ENCODE results near the gene C6orf136. TPM values are rescaled to one million over a fixed set of nuclear protein-coding genes. Genes with fewer than 3 reads are reported as not detected.

C6orf136 gene
- total RNA-seq, 1 donor from 2014 or later = 17.2 TPM

DNA sequence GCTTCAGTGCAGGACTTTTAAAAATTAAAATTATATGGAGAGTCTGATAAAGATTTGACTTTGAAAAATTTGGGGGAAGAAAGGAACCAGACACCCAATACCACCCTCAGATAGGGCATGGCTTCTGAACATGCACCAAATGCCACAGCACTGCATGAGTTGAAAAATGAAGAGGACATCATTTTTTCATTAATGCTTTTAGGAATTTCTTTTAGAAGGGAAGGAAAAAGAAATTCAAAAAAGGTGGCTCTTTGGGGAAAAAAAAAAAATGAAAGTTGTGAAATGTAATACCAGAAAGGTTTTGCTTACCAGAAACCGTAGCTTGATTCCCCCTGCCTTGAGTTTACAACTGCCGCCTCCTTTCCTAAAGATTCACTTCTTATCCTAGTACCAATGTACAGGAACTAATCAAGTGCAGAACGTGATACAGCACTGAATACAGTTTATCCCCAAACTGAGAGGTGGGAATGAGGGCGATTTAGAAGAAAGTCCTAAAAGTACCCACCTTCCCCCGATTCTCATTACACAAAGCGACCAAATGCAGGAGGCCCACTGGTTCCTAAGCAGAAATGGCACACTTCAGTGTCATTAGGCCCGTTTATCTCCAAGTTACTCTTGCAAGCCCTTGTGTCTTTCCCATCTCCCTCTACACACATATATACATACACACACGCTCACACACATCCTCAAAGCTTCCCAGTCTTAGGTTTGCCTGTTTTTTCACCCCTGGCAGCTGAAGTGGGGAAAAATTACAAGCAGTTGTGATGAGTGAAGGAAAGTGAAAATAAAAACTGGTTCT is 32.7 kb upstream of the C6orf136 start:
- peaks cover 46% of the 10 kb centered on the region for H3K4me1 Mint-ChIP-seq (ENCODE audit: unreplicated experiment)
- DNase-seq (ENCODE audit: extremely low spot score, unreplicated experiment) = no peak
- peak overlapping the region; percentile 97 for H3K4me3 Mint-ChIP-seq (ENCODE audit: unreplicated experiment)
- H3K36me3 Mint-ChIP-seq (ENCODE audit: unreplicated experiment) = peaks cover 33% of the 10 kb centered on the region
- H3K9me3 Mint-ChIP-seq (ENCODE audit: unreplicated experiment) = no peaks in the 10 kb centered on the region
- no peaks in the 10 kb centered on the region for H3K27me3 Mint-ChIP-seq (ENCODE audit: unreplicated experiment)
- peak overlapping the region; percentile 100 for H3K27ac Mint-ChIP-seq (ENCODE audit: unreplicated experiment)
- no peak for TF ChIP-seq CTCF (IDR thresholded peaks at IDR 0.05)

DNA sequence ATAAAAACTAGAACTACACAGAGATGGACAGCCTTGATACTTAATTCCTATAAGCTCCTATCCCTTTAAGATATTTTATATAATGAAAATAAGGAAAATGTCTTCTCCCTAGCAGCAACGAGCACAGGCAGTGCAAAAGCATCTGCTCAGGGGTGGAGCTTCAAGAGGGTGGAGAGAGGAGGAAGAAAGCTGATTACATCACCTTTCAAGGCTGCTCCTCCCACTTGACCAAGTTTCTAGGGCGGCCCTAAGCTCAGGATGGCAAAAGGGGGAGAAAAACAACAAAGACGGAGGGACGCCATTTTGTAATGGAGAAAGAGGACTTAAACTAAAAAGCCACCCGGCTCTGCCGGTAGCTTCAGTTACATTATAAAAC is 32.1 kb upstream of the C6orf136 start:
- H3K4me1 Mint-ChIP-seq (ENCODE audit: unreplicated experiment) = peaks cover 41% of the 10 kb centered on the region
- TF ChIP-seq CTCF (IDR thresholded peaks at IDR 0.05) = no peak
- H3K4me3 Mint-ChIP-seq (ENCODE audit: unreplicated experiment) = peak overlapping the region; percentile 97
- H3K9me3 Mint-ChIP-seq (ENCODE audit: unreplicated experiment) = no peaks in the 10 kb centered on the region
- DNase-seq (ENCODE audit: extremely low spot score, unreplicated experiment) = peak; percentile 93
- peak overlapping the region; percentile 100 for H3K27ac Mint-ChIP-seq (ENCODE audit: unreplicated experiment)
- H3K36me3 Mint-ChIP-seq (ENCODE audit: unreplicated experiment) = peaks cover 29% of the 10 kb centered on the region
- no peaks in the 10 kb centered on the region for H3K27me3 Mint-ChIP-seq (ENCODE audit: unreplicated experiment)

DNA sequence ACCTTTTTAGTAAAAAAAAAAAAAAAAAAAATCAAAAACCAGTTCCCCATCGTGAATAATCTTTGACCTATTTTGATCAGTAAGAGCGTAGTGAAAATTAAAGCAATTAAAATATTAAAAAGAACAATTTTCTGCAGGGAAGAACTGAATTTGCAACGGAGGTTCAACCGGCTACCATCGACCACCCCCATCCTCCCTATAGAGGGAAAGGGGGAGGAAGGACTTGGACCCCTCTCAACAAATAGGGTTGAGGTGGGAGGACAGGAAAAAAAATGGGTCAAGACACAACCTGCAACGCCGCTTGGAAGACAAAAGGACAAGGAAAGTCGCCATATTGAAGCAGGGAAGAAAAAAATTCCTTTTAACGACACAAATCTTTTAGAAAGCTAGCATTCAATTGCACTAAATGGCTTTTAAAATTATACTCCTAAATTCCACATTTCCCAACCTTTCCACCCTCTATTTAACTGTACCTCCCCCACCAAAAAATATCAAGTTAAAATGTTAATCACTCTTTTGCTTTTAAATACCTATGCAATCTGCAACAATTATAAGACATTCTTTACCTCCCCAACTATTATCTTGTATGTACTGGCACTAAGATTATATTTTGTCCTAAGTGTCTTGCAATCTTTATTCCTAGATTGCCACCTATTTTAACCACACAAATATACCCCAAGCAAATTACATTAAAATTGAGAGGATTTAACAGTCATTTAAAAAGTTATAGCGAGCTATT is 31.5 kb upstream of the C6orf136 start:
- no peak for TF ChIP-seq CTCF (IDR thresholded peaks at IDR 0.05)
- DNase-seq (ENCODE audit: extremely low spot score, unreplicated experiment) = no peak
- peak overlapping the region; percentile 100 for H3K27ac Mint-ChIP-seq (ENCODE audit: unreplicated experiment)
- H3K4me3 Mint-ChIP-seq (ENCODE audit: unreplicated experiment) = peak overlapping the region; percentile 97
- peaks cover 41% of the 10 kb centered on the region for H3K4me1 Mint-ChIP-seq (ENCODE audit: unreplicated experiment)
- H3K27me3 Mint-ChIP-seq (ENCODE audit: unreplicated experiment) = no peaks in the 10 kb centered on the region
- peaks cover 29% of the 10 kb centered on the region for H3K36me3 Mint-ChIP-seq (ENCODE audit: unreplicated experiment)
- no peaks in the 10 kb centered on the region for H3K9me3 Mint-ChIP-seq (ENCODE audit: unreplicated experiment)

- peaks cover 41% of the 10 kb centered on the region for H3K4me1 Mint-ChIP-seq (ENCODE audit: unreplicated experiment)
- H3K27me3 Mint-ChIP-seq (ENCODE audit: unreplicated experiment) = no peaks in the 10 kb centered on the region
- TF ChIP-seq CTCF (IDR thresholded peaks at IDR 0.05) = no peak
- H3K4me3 Mint-ChIP-seq (ENCODE audit: unreplicated experiment) = peak overlapping the region; percentile 97
- DNase-seq (ENCODE audit: extremely low spot score, unreplicated experiment) = no peak
- peaks cover 29% of the 10 kb centered on the region for H3K36me3 Mint-ChIP-seq (ENCODE audit: unreplicated experiment)
- H3K27ac Mint-ChIP-seq (ENCODE audit: unreplicated experiment) = peak overlapping the region; percentile 100
- H3K9me3 Mint-ChIP-seq (ENCODE audit: unreplicated experiment) = no peaks in the 10 kb centered on the region
Observed at GRCh38 chr6:30615958-30616810, 30.7 kb upstream of the C6orf136 start.

Data from osteocyte (in vitro differentiated cells).